ENCODE data around the gene ATP5MC3.

GRCh38 chr2:175181877-175182308, 383 bp upstream of the ATP5MC3 start:
- TF ChIP-seq CTCF (conservative IDR thresholded peaks at IDR 0.05 in 1 of 2, IDR thresholded peaks at IDR 0.05 in 1 of 2; ENCODE audit: low read depth in 1 of 2, low read length in 2 of 2) (no peak), EZH2 (IDR thresholded peaks at IDR 0.05; ENCODE audit: low read length, missing control alignments) (no peak)

Measured in fibroblast of lung (primary cell).